Stimulated activated CD4-positive, alpha-beta T cell treated with anti-CD3 and anti-CD28 coated beads, Interleukin-2, amount 100 ng/mL, for 24 hours (primary cell): ENCODE results near the gene SLC38A10.

Experiments
- DNase-seq, 2 donors: peaks; one replicate each; pipeline ENCODE4 v3.0.0-alpha.2; 2020

Gene SLC38A10

GRCh38 chr17:81273698-81274470 lies 21.2 kb downstream of the SLC38A10 start:
- DNase-seq: no peak

- DNase-seq: no peak
These were observed 22.5 kb downstream of the SLC38A10 start for GRCh38 chr17:81272616-81273015.

- no peak for DNase-seq
These were observed 23.9 kb downstream of the SLC38A10 start for GRCh38 chr17:81271226-81271625.

- no peak for DNase-seq
These were observed 24.8 kb downstream of the SLC38A10 start for GRCh38 chr17:81270279-81270678.

- no peak for DNase-seq
These were observed 27.6 kb downstream of the SLC38A10 start for GRCh38 chr17:81267390-81268067.

GRCh38 chr17:81265576-81265975 lies 29.5 kb downstream of the SLC38A10 start:
- no peak for DNase-seq

GRCh38 chr17:81264640-81265039 lies 30.5 kb downstream of the SLC38A10 start:
- DNase-seq: no peak

GRCh38 chr17:81263371-81264181 lies 31.5 kb downstream of the SLC38A10 start:
- no peak for DNase-seq

- no peak for DNase-seq
These were observed 33.3 kb downstream of the SLC38A10 start for GRCh38 chr17:81261582-81262336.

- no peak for DNase-seq
These were observed 34.0 kb downstream of the SLC38A10 start for GRCh38 chr17:81261096-81261495.

GRCh38 chr17:81260641-81261040 lies 34.5 kb downstream of the SLC38A10 start:
- no peak for DNase-seq

GRCh38 chr17:81260171-81260570 lies 34.9 kb downstream of the SLC38A10 start:
- no peak for DNase-seq

GRCh38 chr17:81259058-81259605 lies 36.0 kb downstream of the SLC38A10 start:
- no peak for DNase-seq

GRCh38 chr17:81258292-81258691 lies 36.8 kb downstream of the SLC38A10 start:
- DNase-seq: no peak

- DNase-seq: no peak
These were observed 37.6 kb downstream of the SLC38A10 start for GRCh38 chr17:81257533-81257932.

GRCh38 chr17:81256616-81257015 lies 38.5 kb downstream of the SLC38A10 start:
- DNase-seq: no peak

- DNase-seq: no peak
These were observed 40.0 kb downstream of the SLC38A10 start for GRCh38 chr17:81254955-81255717.

GRCh38 chr17:81253358-81254131 lies 41.6 kb downstream of the SLC38A10 start:
- peak; percentile 62 to 68 for DNase-seq

GRCh38 chr17:81252987-81253329 lies 42.1 kb downstream of the SLC38A10 start:
- no peak for DNase-seq

- DNase-seq: no peak
These were observed 42.7 kb downstream of the SLC38A10 start for GRCh38 chr17:81252326-81252986.
